WERI-Rb-1 (cell line): ENCODE measurements around the gene DIO3.
"Not testable (repeated sequence)": the region's sequence is repeated elsewhere in the genome, so short reads cannot be mapped to it uniquely, and the experiment has no call there.

ENCODE experiments used
- DNase-seq: peaks from one replicate; pipeline ENCODE4 v3.0.0-alpha.2; 2020
- H3K27ac ChIP-seq: fragments of 250-450 bp; sonication (Bioruptor Pico); 2 replicates; pipeline ENCODE4 v1.5.1; 2020; ENCODE audit warnings: mild to moderate bottlenecking, moderate library complexity
- H3K27me3 ChIP-seq: fragments of 250-450 bp; sonication (Bioruptor Pico); 2 replicates; pipeline ENCODE4 v1.5.1; 2021; ENCODE audit warnings: mild to moderate bottlenecking, low read depth, moderate library complexity; ENCODE audit not compliant: insufficient read depth, severe bottlenecking
- H3K36me3 ChIP-seq: fragments of 250-450 bp; sonication (Bioruptor Pico); 2 replicates; pipeline ENCODE4 v1.5.1; 2020; ENCODE audit warnings: mild to moderate bottlenecking, moderate library complexity
- H3K4me3 ChIP-seq: 2 replicates; pipeline ENCODE4 v1.5.1; 2011; ENCODE audit warnings: low read depth, mild to moderate bottlenecking, control low read depth, low read length
- H3K9me3 ChIP-seq: fragments of 250-450 bp; sonication (Bioruptor Pico); 2 replicates; pipeline ENCODE4 v1.5.1; 2021; ENCODE audit warnings: mild to moderate bottlenecking, moderate library complexity; ENCODE audit not compliant: severe bottlenecking
- TF ChIP-seq, protein P1 (sequence below): IDR thresholded peaks from 2 replicates; pipeline ENCODE4 v1.5.1; 2011; ENCODE audit warnings: low read depth, mild to moderate bottlenecking, control low read depth, inconsistent platforms, low read length

The DIO3 gene

DNA sequence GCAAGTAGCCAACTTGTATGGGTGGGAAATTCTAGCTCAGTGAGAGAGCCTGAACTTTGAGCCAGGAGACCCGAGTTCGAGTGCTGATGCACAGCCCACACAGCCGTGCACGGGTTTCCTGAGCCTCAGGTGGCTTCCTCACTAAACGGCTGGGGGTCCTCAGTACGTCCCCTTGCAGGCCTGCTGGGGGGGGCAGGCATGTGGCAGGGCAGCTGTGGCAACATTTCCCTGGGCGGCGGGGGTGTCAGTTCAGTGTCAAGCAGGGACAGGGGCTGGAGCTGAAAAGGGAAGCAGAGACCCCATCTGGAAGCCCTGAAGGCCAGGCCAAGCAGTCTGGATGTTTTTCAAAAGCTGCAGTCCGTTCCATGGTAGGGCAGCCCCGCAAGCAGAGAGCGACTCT lies 14.6 kb upstream of the DIO3 start:
- no peak overlapping the region for H3K27ac ChIP-seq
- no peak for DNase-seq
- no peak overlapping the region for H3K4me3 ChIP-seq
- H3K27me3 ChIP-seq: peaks cover 74% of the 10 kb centered on the region
- no peaks in the 10 kb centered on the region for H3K36me3 ChIP-seq
- H3K9me3 ChIP-seq: peaks cover 10% of the 10 kb centered on the region
- TF ChIP-seq, protein P1, sequence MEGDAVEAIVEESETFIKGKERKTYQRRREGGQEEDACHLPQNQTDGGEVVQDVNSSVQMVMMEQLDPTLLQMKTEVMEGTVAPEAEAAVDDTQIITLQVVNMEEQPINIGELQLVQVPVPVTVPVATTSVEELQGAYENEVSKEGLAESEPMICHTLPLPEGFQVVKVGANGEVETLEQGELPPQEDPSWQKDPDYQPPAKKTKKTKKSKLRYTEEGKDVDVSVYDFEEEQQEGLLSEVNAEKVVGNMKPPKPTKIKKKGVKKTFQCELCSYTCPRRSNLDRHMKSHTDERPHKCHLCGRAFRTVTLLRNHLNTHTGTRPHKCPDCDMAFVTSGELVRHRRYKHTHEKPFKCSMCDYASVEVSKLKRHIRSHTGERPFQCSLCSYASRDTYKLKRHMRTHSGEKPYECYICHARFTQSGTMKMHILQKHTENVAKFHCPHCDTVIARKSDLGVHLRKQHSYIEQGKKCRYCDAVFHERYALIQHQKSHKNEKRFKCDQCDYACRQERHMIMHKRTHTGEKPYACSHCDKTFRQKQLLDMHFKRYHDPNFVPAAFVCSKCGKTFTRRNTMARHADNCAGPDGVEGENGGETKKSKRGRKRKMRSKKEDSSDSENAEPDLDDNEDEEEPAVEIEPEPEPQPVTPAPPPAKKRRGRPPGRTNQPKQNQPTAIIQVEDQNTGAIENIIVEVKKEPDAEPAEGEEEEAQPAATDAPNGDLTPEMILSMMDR: no peak

DNA sequence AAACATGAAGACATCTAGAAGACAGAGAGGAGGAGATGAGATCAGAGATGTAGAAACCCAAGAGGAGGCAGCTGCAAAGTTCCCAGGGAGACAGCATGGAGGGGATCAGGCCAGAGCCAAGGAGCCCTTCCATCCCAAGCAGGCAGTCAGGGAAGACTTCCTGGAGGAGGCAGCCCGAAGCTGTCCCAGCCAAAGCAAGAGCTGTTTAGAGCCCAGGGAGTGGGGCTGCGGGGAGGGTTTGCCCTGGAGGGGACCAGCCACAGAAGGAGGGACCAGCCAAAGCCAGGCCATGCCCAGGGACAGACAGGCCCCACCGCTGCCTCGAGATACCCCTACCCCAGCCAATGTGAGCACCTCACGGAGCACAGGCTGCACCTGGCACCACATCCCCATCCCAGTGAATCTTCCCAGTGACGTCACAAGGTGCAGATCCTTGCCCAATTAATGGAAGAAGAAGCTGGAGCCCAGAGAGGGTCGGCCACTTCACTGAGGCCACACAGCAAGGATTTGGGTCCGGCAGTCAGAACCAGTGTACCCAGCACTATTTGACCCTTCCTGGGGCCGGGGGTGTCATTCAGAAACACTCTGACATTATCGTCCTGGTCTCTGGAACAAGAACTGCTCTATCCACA lies 14.1 kb upstream of the DIO3 start:
- no peaks in the 10 kb centered on the region for H3K36me3 ChIP-seq
- peaks cover 74% of the 10 kb centered on the region for H3K27me3 ChIP-seq
- TF ChIP-seq, protein P1: no peak
- DNase-seq: no peak
- peaks cover 10% of the 10 kb centered on the region for H3K9me3 ChIP-seq
- H3K4me3 ChIP-seq: no peak overlapping the region
- H3K27ac ChIP-seq: no peak overlapping the region

DNA sequence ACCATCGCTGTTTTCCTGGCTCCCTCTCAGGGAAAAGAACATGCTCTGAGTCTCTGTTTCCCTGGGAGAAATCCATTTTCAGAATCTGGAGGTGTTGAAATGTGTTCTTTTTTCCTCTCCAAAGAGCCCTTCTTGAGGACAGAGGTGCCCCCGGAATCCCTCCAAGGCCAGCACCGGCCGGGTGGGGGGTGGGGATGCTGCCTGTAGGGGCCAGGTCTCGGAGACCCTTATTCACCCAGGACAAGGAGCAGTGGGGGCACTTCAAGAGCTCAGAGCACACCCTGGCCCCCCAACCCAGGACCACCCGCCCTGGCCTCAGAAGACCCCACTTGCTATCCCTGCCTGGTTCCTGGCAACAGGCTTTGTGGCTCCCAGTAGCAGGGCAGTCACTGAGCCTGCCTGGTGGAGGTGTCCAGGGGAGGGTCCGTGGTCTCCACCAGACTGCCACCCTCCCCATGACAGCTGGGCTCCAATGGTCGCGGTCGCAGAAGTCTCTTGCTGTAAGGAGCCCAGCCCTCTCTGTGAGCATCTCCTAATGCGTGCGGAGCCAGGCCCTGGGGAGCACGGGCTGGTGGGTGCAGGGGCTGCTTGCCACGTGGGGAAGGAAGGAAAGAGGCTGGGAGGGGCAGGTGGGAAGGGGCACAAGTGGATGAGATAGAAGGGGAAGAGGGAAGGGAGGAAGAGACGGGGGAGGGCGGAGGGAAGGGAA lies 13.2 kb upstream of the DIO3 start:
- H3K9me3 ChIP-seq: peaks cover 10% of the 10 kb centered on the region
- no peak overlapping the region for H3K27ac ChIP-seq
- peaks cover 74% of the 10 kb centered on the region for H3K27me3 ChIP-seq
- TF ChIP-seq, protein P1: no peak
- H3K36me3 ChIP-seq: no peaks in the 10 kb centered on the region
- H3K4me3 ChIP-seq: no peak overlapping the region
- DNase-seq: no peak

DNA sequence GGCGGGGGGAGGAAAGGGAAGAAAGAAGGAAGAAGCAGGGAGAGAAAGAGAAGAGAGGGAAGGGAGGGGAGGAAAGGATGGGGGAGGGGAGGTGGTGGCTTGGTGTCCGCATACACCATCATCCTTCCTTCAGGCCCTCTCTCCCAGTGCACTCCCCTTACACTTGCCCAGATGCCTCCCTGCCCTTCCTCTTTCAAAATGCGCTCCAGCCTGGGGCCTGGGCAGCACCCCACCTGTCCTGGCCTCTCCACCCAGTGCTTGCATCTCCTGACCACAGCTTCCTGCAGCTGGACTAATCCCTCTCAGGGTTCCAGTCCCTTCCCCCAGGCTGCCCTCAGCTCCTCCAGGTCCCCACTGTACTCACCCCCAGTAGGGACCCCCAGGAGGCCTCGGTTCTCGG lies 12.6 kb upstream of the DIO3 start:
- H3K27me3 ChIP-seq: peaks cover 79% of the 10 kb centered on the region
- no peak overlapping the region for H3K4me3 ChIP-seq
- no peak for DNase-seq
- no peak overlapping the region for H3K27ac ChIP-seq
- no peaks in the 10 kb centered on the region for H3K36me3 ChIP-seq
- TF ChIP-seq, protein P1: no peak
- peaks cover 10% of the 10 kb centered on the region for H3K9me3 ChIP-seq

DNA sequence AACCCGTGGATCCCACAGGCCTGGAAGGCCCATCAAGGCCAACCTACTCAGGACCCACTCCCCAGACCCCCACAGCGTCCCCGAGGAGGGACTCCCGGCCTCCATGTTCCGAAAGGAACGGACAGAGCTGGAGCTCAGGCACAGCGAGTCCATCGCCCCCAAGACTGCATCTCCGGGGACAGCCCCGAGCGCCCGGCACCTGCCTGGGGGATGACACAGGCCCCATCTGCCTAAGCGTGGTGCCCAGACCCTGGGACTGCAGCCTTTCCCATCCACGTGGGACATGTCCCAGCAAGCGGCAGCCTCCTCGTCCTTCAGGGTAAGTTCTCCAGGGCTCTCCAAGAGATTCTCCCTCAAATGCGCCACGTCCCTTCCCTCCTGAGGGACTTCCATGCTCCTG lies 12.1 kb upstream of the DIO3 start:
- TF ChIP-seq, protein P1: no peak
- Histone ChIP-seq H3K27me3 (peaks cover 79% of the 10 kb centered on the region), H3K27ac (no peak overlapping the region), H3K9me3 (peaks cover 5% of the 10 kb centered on the region), H3K36me3 (no peaks in the 10 kb centered on the region), H3K4me3 (no peak overlapping the region)
- DNase-seq: no peak

DNA sequence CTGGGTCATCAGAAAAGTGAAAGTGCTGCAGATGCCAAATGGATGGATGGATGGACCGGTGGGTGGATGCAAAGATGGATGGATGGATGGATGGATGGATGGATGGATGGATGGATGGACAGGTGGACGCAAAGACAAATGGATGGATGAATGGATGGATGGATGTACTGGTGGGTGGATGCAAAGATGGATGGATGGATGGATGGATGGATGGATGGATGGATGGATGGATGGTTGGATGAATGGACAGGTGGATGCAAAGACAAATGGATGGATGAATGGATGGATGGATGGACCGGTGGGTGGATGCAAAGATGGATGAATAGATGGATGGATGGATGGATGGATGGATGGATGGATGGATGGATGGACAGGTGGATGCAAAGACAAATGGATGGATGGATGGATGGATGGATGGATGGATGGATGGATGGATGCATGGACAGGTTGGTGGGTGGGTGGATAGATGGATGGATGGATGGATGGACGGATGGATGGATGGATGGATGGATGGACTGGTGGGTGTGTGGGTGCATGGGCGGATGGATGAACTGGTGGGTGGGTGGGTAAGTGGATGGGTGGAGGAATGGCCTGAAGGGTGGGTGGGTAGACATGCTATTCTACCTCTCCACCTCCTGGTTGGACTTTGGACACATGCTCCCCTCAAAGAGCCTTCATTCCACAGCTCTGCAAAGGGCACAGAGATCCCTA lies 10.9 kb upstream of the DIO3 start:
- not testable (repeated sequence) for DNase-seq, H3K9me3 ChIP-seq, H3K4me3 ChIP-seq, H3K36me3 ChIP-seq, H3K27ac ChIP-seq
- peaks cover 79% of the 10 kb centered on the region for H3K27me3 ChIP-seq
